RWPE1 (cell line): ENCODE measurements around the gene MID1IP1.

Experiments used
- CTCF ChIA-PET: fragments of 350-600 bp; sonication (Branson Sonifier 250); formaldehyde crosslinking; extraction: SDS; loops from one replicate; lab custom pipeline; 2021; lab: Yijun Ruan, JAX
- POLR2A ChIA-PET: fragments of 400-600 bp; formaldehyde crosslinking; extraction: SDS; loops from one replicate; lab custom pipeline; 2020; ENCODE audit warnings: antibody characterized with exemption; ENCODE audit not compliant: low non-redundant PET; lab: Yijun Ruan, JAX
- DNase-seq: peaks from one replicate; pipeline ENCODE4 v3.0.0; 2012; ENCODE audit warnings: low spot score
- H3K27ac ChIP-seq: fragments of 450-650 bp; 2 replicates; pipeline ENCODE4 v1.5.1; 2017
- CTCF ChIP-seq: fragments of 450-650 bp; conservative IDR thresholded peaks from 2 replicates; pipeline ENCODE4 v1.5.1; 2017; ENCODE audit warnings: low read depth, mild to moderate bottlenecking

MID1IP1 gene

GRCh38 chrX:38820751-38821150, 19.5 kb downstream of the MID1IP1 start:
- DNase-seq: no peak
- ChIA-PET CTCF (no interaction called here), POLR2A (no interaction called here)

GRCh38 chrX:38824176-38824575, 22.9 kb downstream of the MID1IP1 start:
- no peak for TF ChIP-seq CTCF
- ChIA-PET CTCF (no interaction called here), POLR2A (no interaction called here)
- no peak overlapping the region for H3K27ac ChIP-seq
- no peak for DNase-seq

More at GRCh38 chrX:38820751-38821150, 19.5 kb downstream of the MID1IP1 start:
- no peak overlapping the region for H3K27ac ChIP-seq
- no peak for TF ChIP-seq CTCF

GRCh38 chrX:38831949-38832348, 30.7 kb downstream of the MID1IP1 start:
- ChIA-PET CTCF (no interaction called here), POLR2A (no interaction called here)
- DNase-seq: no peak
- H3K27ac ChIP-seq: no peak overlapping the region
- no peak for TF ChIP-seq CTCF

GRCh38 chrX:38837389-38837788, 36.1 kb downstream of the MID1IP1 start:
- DNase-seq: no peak
- H3K27ac ChIP-seq: no peak overlapping the region
- POLR2A ChIA-PET: no interaction called here
- CTCF ChIA-PET: no interaction called here
- TF ChIP-seq CTCF: no peak

GRCh38 chrX:38839277-38839676, 38.0 kb downstream of the MID1IP1 start:
- POLR2A ChIA-PET: no interaction called here
- no peak overlapping the region for H3K27ac ChIP-seq
- no peak for DNase-seq
- TF ChIP-seq CTCF: no peak
- CTCF ChIA-PET: no interaction called here

GRCh38 chrX:38839944-38840343, 38.7 kb downstream of the MID1IP1 start:
- CTCF ChIA-PET: no interaction called here

More at GRCh38 chrX:38839944-38840343, 38.7 kb downstream of the MID1IP1 start:
- no peak for TF ChIP-seq CTCF
- H3K27ac ChIP-seq: no peak overlapping the region
- no peak for DNase-seq
- POLR2A ChIA-PET: no interaction called here
